Stimulated activated CD4-positive, alpha-beta T cell treated with anti-CD3 and anti-CD28 coated beads, Interleukin-4, amount 100 ng/mL, for 24 hours (primary cell): Measurements from ENCODE around the gene PTPRM.

ENCODE experiments used
- DNase-seq: peaks from one replicate; pipeline ENCODE4 v3.0.0-alpha.2; 2020

PTPRM gene

GRCh38 chr18:8133888-8134287 is 566.8 kb downstream of the PTPRM start:
- no peak for DNase-seq

DNA sequence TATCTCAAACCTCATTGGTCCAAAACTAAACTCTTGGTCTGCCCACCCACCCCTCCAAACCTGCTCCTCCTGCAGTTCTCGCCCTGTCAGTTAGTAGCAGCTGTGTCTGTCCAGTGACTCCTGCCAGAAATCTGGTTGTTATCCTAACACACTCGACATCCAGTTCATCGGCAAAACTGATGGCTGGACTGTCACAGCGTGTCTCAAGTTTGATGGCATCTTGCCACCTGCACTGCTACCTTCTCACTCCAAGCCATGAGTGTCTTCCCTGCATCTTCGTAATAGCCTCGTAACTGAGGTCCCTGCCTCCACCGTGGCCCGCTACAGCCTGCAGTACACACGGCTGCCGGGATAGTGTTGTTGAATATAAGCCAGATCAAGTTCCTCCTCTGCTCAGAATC is 572.0 kb downstream of the PTPRM start:
- no peak for DNase-seq

DNA sequence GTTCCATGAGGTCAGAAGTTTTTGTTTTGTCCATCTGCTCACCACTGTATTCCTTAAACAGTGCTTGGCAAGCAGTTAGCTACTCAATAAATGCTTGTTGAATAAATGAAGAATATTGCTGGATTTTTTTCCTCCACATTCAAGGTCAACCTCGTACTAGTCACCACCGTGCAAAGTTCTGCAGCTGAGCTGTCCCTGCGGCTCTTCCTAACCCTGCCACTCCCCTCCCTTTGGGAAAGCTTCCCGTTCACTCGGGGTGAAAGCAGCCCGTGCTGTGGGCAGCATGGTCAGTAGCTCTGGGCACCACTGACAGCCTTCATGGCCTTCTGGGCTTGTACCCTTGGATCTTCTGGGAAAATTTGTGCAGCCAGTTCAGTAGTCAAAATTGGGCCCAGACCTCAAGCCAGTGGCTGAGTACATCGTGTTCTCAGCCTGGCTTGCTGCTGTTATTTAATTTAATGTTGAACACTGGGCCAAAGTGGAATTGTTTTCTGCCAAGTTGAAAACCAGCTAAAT is 572.8 kb downstream of the PTPRM start:
- DNase-seq, result no peak

- DNase-seq, result no peak
Measured at GRCh38 chr18:8140841-8141501, 573.9 kb downstream of the PTPRM start.

GRCh38 chr18:8142131-8142711 is 575.1 kb downstream of the PTPRM start:
- no peak for DNase-seq

- DNase-seq, result no peak
Measured at GRCh38 chr18:8142932-8143331, 575.8 kb downstream of the PTPRM start.

DNA sequence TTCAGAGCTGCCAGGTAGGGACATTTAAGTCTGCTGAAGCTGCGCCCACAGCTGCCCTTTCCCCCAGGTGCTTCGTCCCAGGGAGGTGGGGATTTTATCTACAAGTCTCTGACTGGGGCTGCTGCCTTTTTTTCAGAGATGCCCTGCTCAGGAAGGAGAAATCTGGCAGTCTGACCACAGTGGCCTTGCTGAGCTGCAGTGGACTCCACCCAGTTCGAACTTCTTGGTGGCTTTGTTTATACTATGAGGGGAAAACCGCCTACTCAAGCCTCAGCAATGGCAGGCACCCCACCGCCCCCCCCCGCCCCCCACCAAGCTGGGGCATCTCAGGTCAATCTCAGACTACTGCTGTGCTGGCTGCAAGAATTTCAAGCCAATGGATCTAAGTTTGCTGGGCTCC is 584.1 kb downstream of the PTPRM start:
- DNase-seq, result no peak

DNA sequence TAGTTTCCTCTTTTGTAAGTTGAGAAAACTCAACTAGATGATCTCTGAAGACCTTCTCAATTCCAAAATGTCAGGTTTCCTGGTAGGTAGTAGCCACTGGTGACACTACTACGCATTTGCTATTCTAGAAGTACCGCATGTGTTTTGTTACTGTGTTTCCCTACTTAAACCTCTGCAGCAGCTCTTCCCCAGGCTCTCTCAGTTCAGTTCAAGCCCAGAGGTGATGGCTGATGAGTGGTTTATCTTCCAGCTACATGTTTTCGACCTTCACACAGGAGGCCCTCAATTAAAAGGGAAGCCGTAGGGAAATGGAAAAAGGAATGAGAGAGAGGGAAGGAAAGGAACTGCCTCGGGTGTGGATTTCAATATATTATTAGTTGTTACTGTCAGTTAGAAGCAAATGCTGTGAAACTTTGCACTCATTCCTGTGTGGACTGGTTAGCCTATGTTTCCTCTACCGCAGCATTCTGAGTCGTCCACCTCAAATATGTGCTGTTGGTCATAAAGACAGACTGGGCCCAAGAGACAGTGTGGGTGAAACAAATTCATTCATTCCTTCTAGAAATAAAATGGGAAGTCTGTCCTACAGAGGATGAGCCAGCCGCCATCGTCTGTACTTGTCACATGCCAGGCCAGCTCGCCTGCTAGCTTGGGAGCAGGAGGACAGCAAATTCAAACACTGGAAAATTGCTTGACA is 586.9 kb downstream of the PTPRM start:
- DNase-seq, result no peak

DNA sequence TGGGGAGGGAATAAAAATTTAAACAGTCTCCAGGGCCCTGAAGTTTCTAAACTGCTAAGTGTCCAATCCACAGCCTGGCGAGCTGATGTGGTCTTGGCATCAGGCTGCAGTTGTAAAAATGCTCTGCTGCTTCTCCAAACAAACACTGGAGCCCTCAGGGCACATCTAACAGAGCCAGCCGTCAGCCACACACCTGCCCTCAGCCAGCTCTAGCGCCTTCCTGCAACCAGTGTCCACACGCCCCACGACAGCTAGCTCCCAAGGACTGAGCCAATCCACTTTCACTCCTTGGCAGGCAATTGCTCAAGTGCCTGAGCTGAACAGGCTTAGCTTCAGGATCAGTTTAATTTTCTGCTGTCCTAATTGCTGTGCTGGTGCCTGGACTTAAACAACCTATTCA is 595.7 kb downstream of the PTPRM start:
- no peak for DNase-seq

- DNase-seq, result no peak
Measured at GRCh38 chr18:8163286-8163959, 596.3 kb downstream of the PTPRM start.

GRCh38 chr18:8165095-8165494 is 598.0 kb downstream of the PTPRM start:
- DNase-seq, result no peak

DNA sequence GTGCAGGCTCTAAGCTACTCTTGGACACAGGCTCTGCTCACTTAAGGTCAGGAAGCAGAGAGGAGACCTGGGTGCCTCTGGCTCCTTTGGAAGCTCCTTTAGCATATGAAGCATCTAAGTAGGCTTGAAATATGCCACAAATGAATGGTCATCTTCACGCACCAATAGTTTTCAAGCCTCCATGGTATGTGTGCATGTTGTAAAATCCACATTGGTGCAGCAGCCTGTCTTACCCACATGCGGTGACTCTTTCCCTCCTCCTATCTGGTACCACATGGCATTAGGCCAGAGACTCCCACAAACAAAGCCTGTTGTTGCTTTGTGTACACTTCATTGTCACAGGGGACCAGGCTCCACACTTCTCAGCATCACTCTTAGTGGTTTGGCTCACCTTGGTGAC is 599.9 kb downstream of the PTPRM start:
- no peak for DNase-seq

- DNase-seq, result no peak
Measured at GRCh38 chr18:8167673-8168072, 600.6 kb downstream of the PTPRM start.

GRCh38 chr18:8169722-8170121 is 602.6 kb downstream of the PTPRM start:
- DNase-seq, result no peak

DNA sequence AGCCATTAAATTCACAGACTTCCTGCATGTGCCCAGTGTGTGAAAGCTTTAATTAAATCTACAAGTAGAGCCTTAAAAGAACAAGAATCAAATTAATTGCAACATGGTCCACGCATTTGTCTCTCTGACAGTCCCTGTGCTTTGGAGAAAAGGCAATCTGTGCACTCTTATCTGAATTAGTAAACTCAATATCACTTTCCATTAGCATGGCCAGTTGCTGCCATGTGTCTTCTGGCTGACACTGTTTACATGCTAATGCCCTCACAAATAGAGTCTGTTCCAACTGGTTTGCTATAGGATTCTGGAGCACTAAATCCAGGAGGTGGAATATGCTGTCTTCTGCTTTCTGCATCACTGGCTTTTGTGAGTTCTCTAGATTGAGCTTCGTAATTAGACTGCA is 607.7 kb downstream of the PTPRM start:
- no peak for DNase-seq

DNA sequence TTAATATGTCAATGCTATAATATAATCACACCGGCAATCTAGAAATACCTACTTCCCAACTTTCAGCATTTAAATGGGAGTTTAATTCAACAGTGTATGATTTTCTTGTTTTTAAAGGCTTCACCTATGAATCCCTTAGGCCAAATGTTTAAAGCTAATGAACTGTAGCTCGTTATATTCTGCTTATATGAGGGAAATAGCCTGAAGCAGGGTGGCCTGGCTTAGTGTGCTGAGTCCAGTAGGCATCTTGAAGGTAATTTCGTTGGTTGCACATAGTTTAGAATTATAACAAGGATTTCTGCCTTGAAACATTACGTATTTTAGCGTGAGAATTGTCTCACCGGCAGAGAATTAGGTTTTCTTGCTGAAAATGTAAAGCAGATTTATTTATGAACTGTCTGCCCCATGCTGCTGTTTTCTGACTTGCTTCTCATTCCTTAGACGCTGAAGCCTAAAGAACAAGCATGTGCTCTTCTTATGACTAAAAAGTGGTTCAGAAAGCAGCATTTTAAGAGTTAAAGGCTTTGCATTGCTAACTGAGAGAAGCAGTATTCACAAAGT is 608.5 kb downstream of the PTPRM start:
- no peak for DNase-seq

GRCh38 chr18:8176109-8176508 is 609.0 kb downstream of the PTPRM start:
- no peak for DNase-seq

DNA sequence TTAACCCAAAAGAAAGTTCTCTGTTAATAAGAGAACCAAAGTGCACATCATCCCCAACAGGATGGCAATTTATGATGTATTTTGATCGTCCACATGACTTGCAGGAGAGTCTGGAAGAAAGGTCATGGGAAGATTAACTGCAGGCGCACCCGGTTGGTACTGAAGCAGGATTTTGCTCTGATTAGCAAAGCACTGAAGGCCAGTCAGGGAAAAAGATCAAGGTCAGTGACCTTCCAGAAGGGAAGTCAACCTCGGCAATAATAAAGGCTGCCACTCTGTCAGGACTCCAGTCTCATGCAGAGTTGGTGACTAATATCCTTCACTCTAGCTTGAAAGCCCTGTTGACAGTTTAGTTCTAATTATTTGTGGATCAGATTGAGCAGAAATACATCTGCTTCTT is 609.4 kb downstream of the PTPRM start:
- no peak for DNase-seq

DNA sequence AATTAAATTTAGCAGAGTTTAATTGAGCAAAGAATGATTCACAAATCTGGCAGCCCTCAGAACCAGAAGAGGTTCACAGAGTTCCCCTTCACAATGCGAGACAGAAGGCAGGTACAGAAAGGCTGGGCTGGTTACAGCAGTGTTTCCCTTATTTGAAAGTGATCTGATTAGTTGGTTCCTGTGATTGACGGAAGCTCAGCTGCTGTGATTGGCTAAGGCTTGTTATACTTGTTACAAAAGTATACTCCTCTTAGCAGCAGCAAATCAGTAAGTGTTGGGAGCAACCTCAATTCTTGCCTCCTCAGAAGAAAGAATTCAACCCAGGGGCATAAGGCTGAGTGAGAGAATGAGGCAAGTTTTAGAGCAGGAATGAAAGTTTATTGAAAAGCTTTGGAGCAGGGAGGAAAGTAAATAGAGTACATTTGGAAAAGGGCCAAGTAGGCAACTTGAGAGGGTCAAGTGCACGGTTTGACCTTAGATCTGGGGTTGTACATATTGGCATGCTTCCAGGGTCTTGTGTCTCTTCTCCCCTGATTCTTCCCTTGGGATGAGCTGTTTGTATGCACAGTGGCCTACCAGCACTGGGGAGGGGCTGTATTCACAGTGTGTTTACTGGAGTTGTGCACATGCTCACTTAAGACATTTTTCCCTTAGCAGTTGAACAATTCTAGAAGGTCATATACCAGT is 610.4 kb downstream of the PTPRM start:
- DNase-seq, result no peak

DNA sequence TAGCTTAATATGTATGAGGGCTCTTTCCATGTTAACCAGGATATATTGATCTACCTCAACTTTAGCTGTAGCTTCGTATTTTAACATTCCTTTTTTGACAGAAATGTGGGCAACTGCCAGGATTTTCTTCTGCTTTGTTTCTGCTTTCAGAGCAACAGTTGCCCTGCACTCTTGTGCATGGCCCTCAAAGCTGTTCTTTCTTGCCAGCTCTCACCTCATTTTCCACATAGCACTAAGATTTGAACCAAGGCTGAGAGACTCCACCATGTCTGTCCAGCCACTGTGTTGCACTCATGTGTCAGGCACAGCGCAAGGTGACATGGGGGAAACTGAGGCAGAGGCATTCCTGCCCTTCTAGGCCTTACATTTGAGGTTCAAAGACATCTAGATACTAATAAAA is 619.3 kb downstream of the PTPRM start:
- DNase-seq, result no peak

- no peak for DNase-seq
Measured at GRCh38 chr18:8188184-8188583, 621.1 kb downstream of the PTPRM start.

DNA sequence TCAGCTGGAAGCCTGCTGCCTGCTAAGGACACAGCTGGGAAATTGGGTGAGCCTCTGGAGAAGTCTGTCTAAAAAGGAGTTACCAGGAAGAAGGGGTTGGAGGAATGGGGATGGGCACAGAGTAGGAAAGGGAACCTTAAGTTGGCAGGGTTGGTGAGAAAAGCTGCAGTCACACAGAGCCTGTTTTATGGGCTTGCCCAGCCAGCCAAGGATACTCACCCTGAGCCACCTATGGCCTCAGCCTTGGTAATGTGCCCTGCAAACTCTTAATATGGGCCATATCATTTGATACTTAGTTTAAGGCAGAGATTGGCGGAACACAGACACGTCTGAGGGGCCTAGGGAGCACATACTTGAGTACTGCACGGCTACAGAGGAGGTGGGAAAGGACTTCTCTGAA is 623.9 kb downstream of the PTPRM start:
- no peak for DNase-seq

DNA sequence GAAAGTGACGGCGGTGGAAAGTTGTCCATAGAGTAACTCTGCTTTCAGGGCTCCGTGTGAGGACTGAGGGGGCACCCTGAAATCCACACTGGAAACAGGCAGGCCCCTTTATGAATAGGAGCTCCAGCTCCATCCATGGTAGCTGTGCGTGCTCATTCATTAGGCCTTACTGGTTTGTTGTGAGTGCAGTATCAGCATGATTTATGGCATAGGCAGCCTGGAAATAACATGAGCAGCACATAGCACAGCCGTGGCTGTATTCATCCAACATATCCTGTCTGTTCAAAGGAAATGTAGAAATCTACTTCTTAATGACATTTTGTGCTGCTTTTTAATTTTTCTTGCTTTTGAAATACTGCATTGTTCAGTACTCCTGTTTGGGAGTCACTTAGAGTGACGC is 627.3 kb downstream of the PTPRM start:
- no peak for DNase-seq
